ENCODE measurements around the gene CCNG2.

The CCNG2 gene

DNA sequence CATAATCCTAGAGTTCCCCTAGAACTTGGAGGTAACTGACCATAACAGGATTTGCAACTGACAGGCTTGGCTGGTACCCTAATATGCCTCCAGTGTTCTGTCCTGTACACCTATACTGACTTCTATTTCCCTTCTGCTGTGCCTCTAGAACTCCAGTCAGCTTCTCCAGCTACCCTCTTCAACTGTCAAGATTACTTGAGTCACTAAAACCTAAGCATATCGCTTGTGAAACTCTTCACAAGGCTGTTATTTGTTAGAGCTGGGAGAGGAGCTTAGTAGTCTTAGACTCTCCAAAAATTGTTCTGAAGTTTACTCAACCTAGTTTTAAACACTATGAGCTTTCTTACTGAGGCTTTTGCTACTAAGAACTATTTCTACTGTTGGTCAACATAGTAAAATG lies 52.0 kb downstream of the CCNG2 start:
- DNase-seq, result no peak

GRCh38 chr4:77209936-77210335 lies 52.9 kb downstream of the CCNG2 start:
- DNase-seq, result no peak

- DNase-seq, result no peak
Observed at GRCh38 chr4:77215107-77215506, 58.1 kb downstream of the CCNG2 start.

DNA sequence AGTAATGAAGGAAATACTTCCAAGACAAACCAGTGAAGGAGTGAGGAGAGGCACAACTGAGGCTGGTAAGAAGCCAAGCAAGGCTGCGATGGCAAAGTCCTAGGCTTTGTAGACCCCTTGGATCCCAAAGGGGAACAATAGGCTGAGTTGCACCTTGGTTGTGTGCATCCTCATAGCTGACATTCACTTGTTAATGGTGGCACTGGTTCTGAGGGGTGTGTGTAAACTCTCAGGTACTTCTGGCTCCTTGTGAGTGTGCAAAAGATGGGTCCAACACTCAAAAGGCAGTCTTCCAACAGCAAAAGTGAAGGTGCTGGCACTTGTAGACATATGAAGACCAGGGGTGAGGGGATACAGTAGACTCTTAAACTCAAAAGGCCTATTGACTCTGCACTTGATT lies 60.5 kb downstream of the CCNG2 start:
- DNase-seq, result no peak

- DNase-seq, result no peak
Observed at GRCh38 chr4:77219266-77219665, 62.3 kb downstream of the CCNG2 start.

Data from stimulated activated CD4-positive, alpha-beta T cell treated with anti-CD3 and anti-CD28 coated beads, Interleukin-2, amount 100 ng/mL, for 48 hours (primary cell).